HL-60 (cell line): ENCODE measurements around the gene RHBDD2.
"Not testable (repeated sequence)": the region's sequence is repeated elsewhere in the genome, so short reads cannot be mapped to it uniquely, and the experiment has no call there.

Experiments
- DNase-seq, 2 experiments: peaks; one replicate each; pipeline ENCODE4 v3.0.0-alpha.2; 2010 to 2020; ENCODE audit warnings: low read depth in 1 of 2, low spot score in 1 of 2
- H3K27ac ChIP-seq: fragments of 250-450 bp; sonication (Bioruptor Pico); replicated peaks from 2 replicates; pipeline ENCODE4 v1.5.1; 2020; ENCODE audit warnings: mild to moderate bottlenecking, moderate library complexity
- H3K27me3 ChIP-seq: fragments of 250-450 bp; sonication (Bioruptor Pico); 2 replicates; pipeline ENCODE4 v1.5.1; 2021; ENCODE audit warnings: mild to moderate bottlenecking, moderate library complexity; ENCODE audit not compliant: insufficient read depth, poor library complexity, severe bottlenecking
- H3K4me3 ChIP-seq: replicated peaks from 2 replicates; pipeline ENCODE4 v1.5.1; 2011; ENCODE audit warnings: mild to moderate bottlenecking, control low read depth, low read length; ENCODE audit not compliant: insufficient read depth
- GABPA ChIP-seq: IDR thresholded peaks from 2 replicates; pipeline ENCODE4 v1.6.1; 2012; ENCODE audit warnings: low read depth
- POLR2AphosphoS5 ChIP-seq: IDR thresholded peaks from 2 replicates; pipeline ENCODE4 v1.6.1; 2012; ENCODE audit warnings: low read depth
- SPI1 ChIP-seq: IDR thresholded peaks from 2 replicates; pipeline ENCODE4 v1.6.1; 2012; ENCODE audit warnings: low read depth, mild to moderate bottlenecking, borderline replicate concordance
- TF ChIP-seq, protein P1 (sequence below): IDR thresholded peaks from 2 replicates; pipeline ENCODE4 v1.6.1; 2012; ENCODE audit warnings: low read depth; ENCODE audit not compliant: insufficient replicate concordance
- TF ChIP-seq, protein P2 (sequence below): IDR thresholded peaks from one replicate; pipeline ENCODE4 v1.5.1; 2011; ENCODE audit warnings: low read length, control low read depth, inconsistent platforms; ENCODE audit not compliant: insufficient read depth

RHBDD2 gene

DNA sequence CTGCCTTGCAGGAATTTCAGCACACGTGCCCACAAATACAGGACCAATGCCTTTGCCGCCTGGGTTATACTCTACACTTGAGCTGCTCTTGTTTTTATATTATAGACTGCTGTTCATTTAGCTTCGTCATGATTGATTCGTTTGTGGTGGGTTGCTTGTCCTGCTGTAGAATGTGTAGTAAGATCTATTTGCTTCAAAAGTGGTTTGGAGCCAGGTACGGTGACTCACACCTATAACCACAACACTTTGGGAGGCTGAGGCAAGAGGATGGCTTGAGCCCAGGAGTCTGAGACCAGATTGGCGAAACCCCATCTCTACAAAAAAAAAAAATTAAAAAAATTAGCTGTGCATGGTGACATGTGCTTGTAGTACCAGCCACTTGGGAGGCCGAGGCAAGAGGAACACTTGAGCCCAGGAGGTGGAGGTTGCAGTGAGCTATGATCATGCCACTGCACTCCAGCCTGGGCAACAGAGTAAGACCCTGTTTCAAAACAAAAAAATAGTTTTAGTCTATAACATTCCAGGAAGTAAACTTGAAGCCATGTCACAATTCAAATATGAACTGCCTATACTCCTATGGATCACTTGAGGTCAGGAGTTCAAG, 9.0 kb upstream of the RHBDD2 start:
- DNase-seq = no peak
- Histone ChIP-seq H3K27ac (no peak overlapping the region), H3K4me3 (no peak overlapping the region), H3K27me3 (no peaks in the 10 kb centered on the region)
- TF ChIP-seq, protein P1, sequence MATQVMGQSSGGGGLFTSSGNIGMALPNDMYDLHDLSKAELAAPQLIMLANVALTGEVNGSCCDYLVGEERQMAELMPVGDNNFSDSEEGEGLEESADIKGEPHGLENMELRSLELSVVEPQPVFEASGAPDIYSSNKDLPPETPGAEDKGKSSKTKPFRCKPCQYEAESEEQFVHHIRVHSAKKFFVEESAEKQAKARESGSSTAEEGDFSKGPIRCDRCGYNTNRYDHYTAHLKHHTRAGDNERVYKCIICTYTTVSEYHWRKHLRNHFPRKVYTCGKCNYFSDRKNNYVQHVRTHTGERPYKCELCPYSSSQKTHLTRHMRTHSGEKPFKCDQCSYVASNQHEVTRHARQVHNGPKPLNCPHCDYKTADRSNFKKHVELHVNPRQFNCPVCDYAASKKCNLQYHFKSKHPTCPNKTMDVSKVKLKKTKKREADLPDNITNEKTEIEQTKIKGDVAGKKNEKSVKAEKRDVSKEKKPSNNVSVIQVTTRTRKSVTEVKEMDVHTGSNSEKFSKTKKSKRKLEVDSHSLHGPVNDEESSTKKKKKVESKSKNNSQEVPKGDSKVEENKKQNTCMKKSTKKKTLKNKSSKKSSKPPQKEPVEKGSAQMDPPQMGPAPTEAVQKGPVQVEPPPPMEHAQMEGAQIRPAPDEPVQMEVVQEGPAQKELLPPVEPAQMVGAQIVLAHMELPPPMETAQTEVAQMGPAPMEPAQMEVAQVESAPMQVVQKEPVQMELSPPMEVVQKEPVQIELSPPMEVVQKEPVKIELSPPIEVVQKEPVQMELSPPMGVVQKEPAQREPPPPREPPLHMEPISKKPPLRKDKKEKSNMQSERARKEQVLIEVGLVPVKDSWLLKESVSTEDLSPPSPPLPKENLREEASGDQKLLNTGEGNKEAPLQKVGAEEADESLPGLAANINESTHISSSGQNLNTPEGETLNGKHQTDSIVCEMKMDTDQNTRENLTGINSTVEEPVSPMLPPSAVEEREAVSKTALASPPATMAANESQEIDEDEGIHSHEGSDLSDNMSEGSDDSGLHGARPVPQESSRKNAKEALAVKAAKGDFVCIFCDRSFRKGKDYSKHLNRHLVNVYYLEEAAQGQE = no peak
- TF ChIP-seq, protein P2, sequence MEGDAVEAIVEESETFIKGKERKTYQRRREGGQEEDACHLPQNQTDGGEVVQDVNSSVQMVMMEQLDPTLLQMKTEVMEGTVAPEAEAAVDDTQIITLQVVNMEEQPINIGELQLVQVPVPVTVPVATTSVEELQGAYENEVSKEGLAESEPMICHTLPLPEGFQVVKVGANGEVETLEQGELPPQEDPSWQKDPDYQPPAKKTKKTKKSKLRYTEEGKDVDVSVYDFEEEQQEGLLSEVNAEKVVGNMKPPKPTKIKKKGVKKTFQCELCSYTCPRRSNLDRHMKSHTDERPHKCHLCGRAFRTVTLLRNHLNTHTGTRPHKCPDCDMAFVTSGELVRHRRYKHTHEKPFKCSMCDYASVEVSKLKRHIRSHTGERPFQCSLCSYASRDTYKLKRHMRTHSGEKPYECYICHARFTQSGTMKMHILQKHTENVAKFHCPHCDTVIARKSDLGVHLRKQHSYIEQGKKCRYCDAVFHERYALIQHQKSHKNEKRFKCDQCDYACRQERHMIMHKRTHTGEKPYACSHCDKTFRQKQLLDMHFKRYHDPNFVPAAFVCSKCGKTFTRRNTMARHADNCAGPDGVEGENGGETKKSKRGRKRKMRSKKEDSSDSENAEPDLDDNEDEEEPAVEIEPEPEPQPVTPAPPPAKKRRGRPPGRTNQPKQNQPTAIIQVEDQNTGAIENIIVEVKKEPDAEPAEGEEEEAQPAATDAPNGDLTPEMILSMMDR = no peak
- TF ChIP-seq GABPA = no peak
- no peak for TF ChIP-seq SPI1
- TF ChIP-seq POLR2AphosphoS5 = no peak

DNA sequence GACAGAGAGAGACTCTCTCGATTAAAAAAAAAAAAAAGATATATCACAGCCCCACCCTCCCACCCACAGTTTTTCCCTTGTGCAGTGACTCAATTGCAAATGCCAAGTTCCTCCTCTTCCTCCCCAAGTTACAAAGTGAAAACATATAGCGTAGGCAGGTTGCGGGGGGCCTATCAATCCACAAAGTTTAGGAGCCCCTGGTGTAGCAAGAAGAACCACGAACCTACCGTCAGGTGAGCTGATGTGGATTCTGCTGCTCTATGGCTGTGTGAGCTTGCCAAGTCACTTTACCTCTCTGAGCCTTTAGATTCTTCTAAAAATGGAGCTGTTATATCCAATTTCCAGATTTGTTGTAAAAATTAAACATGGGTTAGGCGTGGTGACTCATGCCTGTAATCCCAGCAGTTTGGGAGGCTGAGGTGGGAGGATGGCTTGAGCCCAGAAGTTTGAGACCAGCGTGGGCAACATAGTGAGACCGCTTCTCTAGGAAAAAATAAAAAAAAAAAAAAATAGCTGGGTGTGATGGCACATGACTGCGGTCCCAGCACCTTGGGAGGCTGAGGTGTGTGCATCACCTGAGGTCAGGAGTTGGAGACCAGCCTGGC, 8.2 kb upstream of the RHBDD2 start:
- TF ChIP-seq, protein P2 = no peak
- TF ChIP-seq, protein P1 = no peak
- TF ChIP-seq POLR2AphosphoS5 (no peak), SPI1 (no peak), GABPA (no peak)
- Histone ChIP-seq H3K4me3 (no peak overlapping the region), H3K27me3 (no peaks in the 10 kb centered on the region), H3K27ac (no peak overlapping the region)
- no peak for DNase-seq

DNA sequence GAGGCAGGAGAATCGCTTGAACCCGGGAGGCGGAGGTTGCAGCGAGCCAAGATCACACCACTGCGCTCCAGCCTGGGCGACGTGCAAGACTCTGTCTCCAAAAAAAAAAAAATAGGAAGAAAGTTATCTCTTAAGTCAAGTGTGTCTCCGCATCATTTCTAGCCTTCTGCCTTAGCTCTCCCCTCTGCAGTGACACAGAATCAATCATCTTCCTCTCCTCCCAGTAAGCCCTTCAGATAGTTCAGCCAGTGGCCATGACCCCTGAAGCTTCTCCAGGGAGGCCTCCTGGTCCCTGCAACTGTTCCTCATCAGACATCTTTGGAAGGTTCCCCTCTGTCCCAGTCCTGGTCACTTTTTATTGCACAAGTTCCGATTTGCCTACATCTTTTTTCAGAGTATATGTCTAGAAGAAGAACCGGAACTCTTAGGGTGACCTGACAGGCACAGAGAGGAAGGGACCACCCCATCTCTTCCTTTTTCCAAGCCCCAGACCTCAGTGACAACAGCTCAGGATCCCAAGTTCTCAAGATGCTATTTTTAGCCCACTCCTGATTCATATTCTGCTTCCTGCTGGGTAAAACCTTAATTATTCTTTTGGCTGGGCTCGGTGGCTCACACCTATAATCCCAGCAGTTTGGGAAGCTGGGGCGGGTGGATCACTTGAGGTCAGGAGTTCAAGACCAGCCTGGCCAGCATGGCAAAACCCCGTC, 6.6 kb upstream of the RHBDD2 start:
- no peaks in the 10 kb centered on the region for H3K27me3 ChIP-seq
- H3K4me3 ChIP-seq = no peak overlapping the region
- TF ChIP-seq, protein P1 = no peak
- peak; percentile 22; the same call in 1 of the 2 replicates for TF ChIP-seq SPI1
- DNase-seq = peak; percentile 19 to 93
- H3K27ac ChIP-seq = no peak overlapping the region

DNA sequence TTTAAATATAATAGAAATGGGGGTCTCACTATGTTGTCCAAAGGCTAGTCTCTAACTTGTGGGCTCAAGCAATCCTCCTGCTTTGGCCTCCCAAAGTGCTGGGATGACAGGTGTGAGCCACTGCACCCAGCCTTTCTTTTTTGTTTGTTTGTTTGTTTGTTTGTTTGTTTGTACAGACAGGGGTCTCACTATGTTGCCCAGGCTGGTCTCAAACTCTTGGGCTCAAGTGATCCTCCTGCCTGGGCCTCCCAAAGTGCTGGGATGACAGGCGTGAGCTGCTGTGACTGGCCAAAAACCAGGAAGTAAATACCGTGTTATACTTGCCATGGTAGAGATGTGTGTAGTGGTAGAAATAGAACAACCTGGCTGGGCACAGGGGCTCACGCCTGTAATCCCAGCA, 4.7 kb upstream of the RHBDD2 start:
- H3K27ac ChIP-seq, H3K27me3 ChIP-seq, DNase-seq, H3K4me3 ChIP-seq: not testable (repeated sequence)
